HUES64 (cell line): Measurements from ENCODE around the gene RGS13.
"Not testable (repeated sequence)": the region's sequence is repeated elsewhere in the genome, so short reads cannot be mapped to it uniquely, and the experiment has no call there.

Experiments used
- H3K27ac ChIP-seq: 2 replicates; pipeline ENCODE4 v1.7.0; 2013; ENCODE audit warnings: low read depth, low read length, inconsistent platforms
- H3K27me3 ChIP-seq: 2 replicates; pipeline ENCODE4 v1.6.1; 2013; ENCODE audit warnings: mild to moderate bottlenecking, low read length; ENCODE audit not compliant: insufficient read depth
- H3K36me3 ChIP-seq: 2 replicates; pipeline ENCODE4 v1.6.1; 2013; ENCODE audit warnings: mild to moderate bottlenecking, low read length; ENCODE audit not compliant: insufficient read depth
- H3K4me1 ChIP-seq: 2 replicates; pipeline ENCODE4 v1.6.1; 2013; ENCODE audit warnings: mild to moderate bottlenecking, low read length, moderate library complexity; ENCODE audit not compliant: insufficient read depth
- H3K4me3 ChIP-seq: 2 replicates; pipeline ENCODE4 v1.5.1; 2013; ENCODE audit warnings: mild to moderate bottlenecking, low read length, moderate library complexity
- H3K9ac ChIP-seq: 2 replicates; pipeline ENCODE4 v1.6.1; 2013; ENCODE audit warnings: mild to moderate bottlenecking, low read depth, low read length
- H3K9me3 ChIP-seq: 2 replicates; pipeline ENCODE4 v1.6.1; 2013; ENCODE audit warnings: low read depth, low read length; ENCODE audit not compliant: insufficient read depth
- WGBS: fragments of 150-250, 120-280 bp; methylation state at CpG from one replicate; pipeline ENCODE4 v1.1.7; 2013; ENCODE audit warnings: missing lambda C conversion rate; 5-methylcytosine and 5-hydroxymethylcytosine counted together

RGS13 gene

GRCh38 chr1:192654120-192654519 lies 18.2 kb downstream of the RGS13 start:
- Histone ChIP-seq H3K9ac (no peak overlapping the region), H3K9me3 (no peaks in the 10 kb centered on the region), H3K4me1 (no peaks in the 10 kb centered on the region), H3K27ac (no peak overlapping the region), H3K4me3 (no peak overlapping the region), H3K36me3 (no peaks in the 10 kb centered on the region), H3K27me3 (no peaks in the 10 kb centered on the region)

DNA sequence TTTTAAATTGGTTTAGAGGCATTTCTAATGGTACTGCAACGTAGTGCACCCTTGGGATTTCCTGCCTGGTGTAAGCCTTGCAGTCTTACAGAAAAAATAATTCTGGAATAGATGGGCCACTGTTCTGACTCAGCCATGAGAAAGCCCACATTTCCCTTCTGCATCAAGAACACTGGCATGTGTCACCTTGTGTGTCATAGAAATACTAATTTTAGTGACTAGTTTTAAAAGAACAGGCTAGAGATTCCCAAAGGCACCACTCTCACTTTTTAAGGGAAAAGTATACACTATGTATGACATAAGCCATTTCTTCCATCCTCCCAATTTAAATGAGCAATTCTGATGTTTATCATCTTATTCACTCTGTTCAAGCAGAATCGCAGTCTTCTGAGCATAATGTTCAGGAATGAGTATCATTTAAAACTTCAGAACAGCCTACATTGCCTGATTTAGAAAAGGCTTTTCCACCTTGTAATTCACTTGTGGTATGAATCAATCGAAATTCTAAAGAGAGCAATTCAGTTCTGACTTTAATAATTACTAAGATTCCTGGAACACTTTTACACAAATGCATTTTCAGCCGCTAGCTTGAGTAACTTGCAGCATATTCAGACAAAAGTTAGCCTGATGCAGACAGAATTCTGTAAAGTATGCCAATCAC lies 18.8 kb downstream of the RGS13 start:
- Histone ChIP-seq H3K36me3 (no peaks in the 10 kb centered on the region), H3K4me3 (no peak overlapping the region), H3K9ac (no peak overlapping the region), H3K27ac (no peak overlapping the region), H3K9me3 (no peaks in the 10 kb centered on the region), H3K4me1 (no peaks in the 10 kb centered on the region), H3K27me3 (no peaks in the 10 kb centered on the region)
- 88% methylated on average over 4 of the region's 4 CpGs for WGBS

DNA sequence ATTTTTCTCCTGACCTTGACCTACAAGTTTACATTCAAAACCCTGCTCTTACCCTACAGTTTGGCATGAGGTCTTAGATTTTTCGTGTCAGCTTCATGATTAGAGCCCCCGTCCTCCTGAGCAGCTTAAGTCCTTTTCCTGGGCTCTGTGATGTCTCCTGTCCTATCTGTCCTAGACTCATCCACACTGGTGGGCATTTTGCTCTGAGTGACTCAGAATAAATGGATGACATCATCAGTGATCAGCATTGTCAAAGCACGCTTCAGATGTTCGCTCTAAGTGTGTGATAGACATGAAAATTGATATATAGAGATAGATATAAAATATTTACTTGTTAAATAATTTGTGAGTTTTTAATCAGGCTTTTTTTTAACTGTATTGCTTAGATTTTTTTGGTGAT lies 21.8 kb downstream of the RGS13 start:
- Histone ChIP-seq H3K9ac (no peak overlapping the region), H3K27ac (no peak overlapping the region), H3K27me3 (no peaks in the 10 kb centered on the region), H3K4me1 (no peaks in the 10 kb centered on the region), H3K9me3 (no peaks in the 10 kb centered on the region), H3K36me3 (no peaks in the 10 kb centered on the region), H3K4me3 (no peak overlapping the region)
- WGBS = 83% methylated on average over 4 of the region's 4 CpGs

DNA sequence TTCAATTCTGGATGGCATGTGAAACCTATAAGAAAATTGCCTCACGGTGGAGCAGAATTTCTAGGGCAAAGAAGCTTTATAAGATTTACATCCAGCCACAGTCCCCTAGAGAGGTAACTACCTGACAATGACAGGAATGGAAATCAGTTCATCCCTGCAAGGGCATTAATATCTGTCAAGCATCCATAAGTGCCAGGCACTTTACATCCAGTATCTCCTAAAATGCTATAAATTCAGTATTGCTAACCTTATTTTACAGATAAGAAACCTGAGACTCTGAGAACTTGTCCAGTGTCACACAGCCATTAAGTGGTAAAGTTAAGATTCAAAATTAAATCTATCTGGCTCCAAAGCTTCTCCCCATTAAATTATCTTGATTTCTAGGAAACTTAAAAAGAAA lies 22.3 kb downstream of the RGS13 start:
- Histone ChIP-seq H3K27me3 (no peaks in the 10 kb centered on the region), H3K36me3 (no peaks in the 10 kb centered on the region), H3K9ac (no peak overlapping the region), H3K4me3 (no peak overlapping the region), H3K9me3 (no peaks in the 10 kb centered on the region), H3K27ac (no peak overlapping the region), H3K4me1 (no peaks in the 10 kb centered on the region)
- WGBS = 90% methylated on average over 1 of the region's 1 CpG

DNA sequence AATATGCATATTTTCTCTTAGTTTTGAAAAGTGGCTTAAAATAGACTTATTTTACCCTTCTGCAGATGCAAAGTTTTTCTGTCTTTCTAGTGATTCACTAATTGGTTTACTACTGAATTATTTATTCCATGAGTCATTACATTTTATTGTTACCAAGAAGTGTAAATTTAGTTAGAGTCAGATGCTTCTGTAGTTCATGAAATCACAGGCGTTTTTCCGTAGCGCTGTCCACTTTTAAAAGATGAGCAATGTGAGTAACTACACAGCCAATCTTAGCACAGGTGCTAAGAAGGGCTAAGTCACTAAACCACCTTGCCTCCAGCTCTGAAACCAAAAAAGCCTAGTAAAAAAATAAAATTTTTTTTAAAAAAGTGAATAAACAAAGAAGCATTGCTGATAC lies 24.7 kb downstream of the RGS13 start:
- no peaks in the 10 kb centered on the region for H3K4me1 ChIP-seq

GRCh38 chr1:192668409-192668983 lies 32.5 kb downstream of the RGS13 start:
- 94% methylated on average over 4 of the region's 5 CpGs for WGBS

More for the DNA sequence above, 24.7 kb downstream of the RGS13 start:
- H3K9me3 ChIP-seq = no peaks in the 10 kb centered on the region
- WGBS = 94% methylated on average over 3 of the region's 3 CpGs
- H3K9ac ChIP-seq = no peak overlapping the region
- no peak overlapping the region for H3K27ac ChIP-seq
- no peaks in the 10 kb centered on the region for H3K27me3 ChIP-seq
- H3K36me3 ChIP-seq = no peaks in the 10 kb centered on the region
- no peak overlapping the region for H3K4me3 ChIP-seq

GRCh38 chr1:192669174-192669573 lies 33.2 kb downstream of the RGS13 start:
- H3K4me1 ChIP-seq = no peaks in the 10 kb centered on the region
- no peaks in the 10 kb centered on the region for H3K36me3 ChIP-seq
- no peak overlapping the region for H3K27ac ChIP-seq
- H3K4me3 ChIP-seq = no peak overlapping the region
- H3K27me3 ChIP-seq = no peaks in the 10 kb centered on the region
- H3K9ac ChIP-seq = no peak overlapping the region
- no peaks in the 10 kb centered on the region for H3K9me3 ChIP-seq
- 100% methylated on average over 1 of the region's 1 CpG for WGBS

More at GRCh38 chr1:192668409-192668983, 32.5 kb downstream of the RGS13 start:
- H3K9ac ChIP-seq = no peak overlapping the region
- H3K27ac ChIP-seq = no peak overlapping the region
- no peak overlapping the region for H3K4me3 ChIP-seq
- H3K9me3 ChIP-seq = no peaks in the 10 kb centered on the region
- H3K4me1 ChIP-seq = no peaks in the 10 kb centered on the region
- no peaks in the 10 kb centered on the region for H3K36me3 ChIP-seq
- no peaks in the 10 kb centered on the region for H3K27me3 ChIP-seq

GRCh38 chr1:192675716-192676115 lies 39.8 kb downstream of the RGS13 start:
- no CpG with 5 or more reads among the region's 1 CpG for WGBS
- no peak overlapping the region for H3K4me3 ChIP-seq
- H3K36me3 ChIP-seq = no peaks in the 10 kb centered on the region
- H3K4me1 ChIP-seq = 0 out of 2 replicates have a peak, but pooled peaks cover 5% of the 10 kb centered on the region
- H3K27me3 ChIP-seq = no peaks in the 10 kb centered on the region
- no peaks in the 10 kb centered on the region for H3K9me3 ChIP-seq
- no peak overlapping the region for H3K9ac ChIP-seq
- no peak overlapping the region for H3K27ac ChIP-seq

- no peak overlapping the region for H3K27ac ChIP-seq
- 0 out of 2 replicates have a peak, but pooled peaks cover 5% of the 10 kb centered on the region for H3K4me1 ChIP-seq
- H3K27me3 ChIP-seq = no peaks in the 10 kb centered on the region
- no peaks in the 10 kb centered on the region for H3K36me3 ChIP-seq
- H3K9ac ChIP-seq = no peak overlapping the region
- no peaks in the 10 kb centered on the region for H3K9me3 ChIP-seq
- H3K4me3 ChIP-seq = no peak overlapping the region
Observed at GRCh38 chr1:192678099-192678498, 42.2 kb downstream of the RGS13 start.

- H3K4me1 ChIP-seq = no peaks in the 10 kb centered on the region
- no peaks in the 10 kb centered on the region for H3K9me3 ChIP-seq
- H3K27me3 ChIP-seq = no peaks in the 10 kb centered on the region
- no peak overlapping the region for H3K9ac ChIP-seq
- WGBS = 94% methylated on average over 1 of the region's 1 CpG
- no peak overlapping the region for H3K27ac ChIP-seq
- no peaks in the 10 kb centered on the region for H3K36me3 ChIP-seq
- no peak overlapping the region for H3K4me3 ChIP-seq
Observed at GRCh38 chr1:192682335-192682734, 46.4 kb downstream of the RGS13 start.

DNA sequence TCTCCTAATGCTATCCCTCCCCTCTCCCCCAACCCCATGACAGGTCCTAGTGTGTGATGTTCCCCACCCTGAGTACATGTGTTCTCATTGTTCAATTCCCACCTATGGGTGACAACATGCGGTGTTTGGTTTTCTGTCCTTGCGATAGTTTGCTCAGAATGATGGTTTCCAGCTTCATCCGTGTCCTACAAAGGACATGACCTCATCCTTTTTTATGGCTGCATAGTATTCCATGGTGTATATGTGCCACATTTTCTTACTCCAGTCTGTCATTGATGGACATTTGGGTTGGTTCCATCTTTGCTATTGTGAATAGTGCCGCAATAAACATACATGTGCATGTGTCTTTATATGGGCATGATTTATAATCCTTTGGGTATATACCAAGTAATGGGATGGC lies 47.1 kb downstream of the RGS13 start:
- not testable (repeated sequence) for H3K9me3 ChIP-seq, H3K9ac ChIP-seq, H3K4me1 ChIP-seq, H3K27me3 ChIP-seq, H3K4me3 ChIP-seq, H3K36me3 ChIP-seq, H3K27ac ChIP-seq
- WGBS = 96% methylated on average over 4 of the region's 4 CpGs

DNA sequence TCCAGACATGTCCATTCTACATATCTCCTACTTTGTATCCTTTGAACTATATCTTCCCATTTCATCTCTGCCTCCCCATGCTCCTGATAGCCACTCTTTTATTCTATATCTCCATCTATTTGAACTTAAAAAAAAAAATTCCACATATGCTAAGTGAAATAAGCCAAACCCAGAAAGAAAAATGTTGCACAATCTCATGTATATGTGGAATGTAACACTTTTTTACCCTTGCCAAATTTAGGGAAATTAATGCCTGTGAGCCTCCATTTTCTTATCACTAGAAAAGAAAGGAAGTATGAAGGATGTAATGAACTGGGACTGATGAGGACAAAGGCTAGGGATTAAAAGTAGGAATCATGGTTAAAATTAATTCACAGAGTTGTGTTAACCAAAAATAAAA lies 53.5 kb downstream of the RGS13 start:
- Histone ChIP-seq H3K27me3 (no peaks in the 10 kb centered on the region), H3K4me1 (peaks cover 6% of the 10 kb centered on the region; the same call in 1 of the 2 replicates)

More for the DNA sequence above, 53.5 kb downstream of the RGS13 start:
- Histone ChIP-seq H3K4me3 (no peak overlapping the region), H3K36me3 (no peaks in the 10 kb centered on the region), H3K9me3 (peaks cover 19% of the 10 kb centered on the region), H3K9ac (no peak overlapping the region), H3K27ac (no peak overlapping the region)
